GM12875 (cell line): ENCODE data around the gene CCNT2.

Experiments used
- H3K4me3 ChIP-seq: one replicate; pipeline ENCODE4 v1.5.1; 2011; ENCODE audit warnings: low read depth, low read length, control low read depth
- CTCF ChIP-seq: IDR thresholded peaks from 2 replicates; pipeline ENCODE4 v1.5.1; 2011; ENCODE audit warnings: low read depth, mild to moderate bottlenecking, control low read depth, inconsistent platforms, low read length, moderate library complexity, borderline replicate concordance; ENCODE audit not compliant: insufficient read depth

The CCNT2 gene

DNA sequence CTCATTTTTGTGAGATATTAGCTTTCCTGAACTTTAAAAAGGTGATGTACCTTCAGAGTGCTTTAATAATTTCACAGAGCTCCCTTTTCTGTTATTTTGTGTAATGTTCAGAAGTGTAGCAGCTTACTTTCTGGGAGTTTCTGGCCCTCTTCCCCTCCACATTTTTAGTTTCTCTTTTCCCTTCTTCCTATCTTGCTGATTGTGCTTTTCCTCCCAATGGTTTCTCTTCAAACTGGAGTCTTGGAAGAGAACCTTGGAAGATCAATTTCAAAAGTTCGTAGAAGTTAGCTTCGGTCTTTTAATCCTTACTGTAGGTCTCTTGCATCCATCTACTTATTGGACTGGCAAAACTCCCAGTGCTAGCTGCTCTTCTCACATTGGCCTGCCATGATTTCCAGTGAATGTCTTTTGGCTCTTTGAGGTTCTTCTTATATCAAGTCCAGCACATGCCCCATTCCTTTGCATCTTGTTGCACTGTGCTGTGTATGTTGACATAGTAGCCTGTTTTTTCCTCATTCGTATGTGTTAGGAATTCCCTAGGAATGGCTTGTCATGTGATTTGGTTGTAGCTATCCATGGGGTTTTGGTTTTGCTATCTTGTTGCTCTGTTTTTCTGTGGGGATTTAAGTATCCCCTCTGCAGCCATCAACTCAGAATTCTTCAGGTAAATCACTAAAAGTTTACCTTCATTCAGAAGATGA, 7.8 kb downstream of the CCNT2 start:
- no peak overlapping the region for H3K4me3 ChIP-seq
- no peak for TF ChIP-seq CTCF

DNA sequence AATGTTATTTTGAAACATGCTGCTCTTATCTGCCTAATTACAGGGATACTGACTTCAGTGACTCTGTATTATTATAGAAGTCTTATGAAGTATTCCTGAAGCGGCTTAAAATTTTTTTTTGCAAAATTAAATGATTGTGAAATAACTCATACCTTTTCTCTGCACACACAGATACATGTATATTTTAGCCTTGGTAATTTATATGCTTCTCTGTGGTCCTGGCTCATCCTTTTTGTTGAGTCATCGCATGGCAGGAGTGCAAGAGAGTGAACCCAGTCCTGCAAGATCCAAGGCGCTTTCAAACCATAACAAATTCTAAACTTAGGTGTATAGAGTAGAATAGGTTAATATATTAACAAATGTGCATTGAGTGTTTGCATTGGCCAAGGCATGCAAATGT, 8.6 kb downstream of the CCNT2 start:
- no peak overlapping the region for H3K4me3 ChIP-seq
- TF ChIP-seq CTCF, result no peak

GRCh38 chr2:134932864-134933526, 14.4 kb downstream of the CCNT2 start:
- H3K4me3 ChIP-seq, result no peak overlapping the region
- no peak for TF ChIP-seq CTCF

DNA sequence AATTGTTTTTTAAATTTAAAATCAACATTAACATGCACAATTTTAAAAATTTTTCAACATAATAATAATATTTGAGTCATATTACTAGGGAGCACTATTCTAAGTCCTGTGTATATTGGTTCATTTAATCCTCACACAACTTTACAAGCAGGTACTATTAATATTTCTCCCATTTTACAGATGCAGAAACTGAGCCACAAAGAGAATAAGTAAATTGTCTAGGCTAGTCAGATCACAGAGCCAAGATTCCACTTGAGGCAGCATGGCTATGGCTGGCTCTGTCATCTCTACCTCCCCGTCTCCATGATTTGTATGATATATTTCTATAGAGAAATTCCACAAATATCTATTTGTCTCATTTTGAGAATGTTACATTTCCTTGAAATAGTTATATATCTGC, 15.1 kb downstream of the CCNT2 start:
- no peak overlapping the region for H3K4me3 ChIP-seq
- no peak for TF ChIP-seq CTCF

DNA sequence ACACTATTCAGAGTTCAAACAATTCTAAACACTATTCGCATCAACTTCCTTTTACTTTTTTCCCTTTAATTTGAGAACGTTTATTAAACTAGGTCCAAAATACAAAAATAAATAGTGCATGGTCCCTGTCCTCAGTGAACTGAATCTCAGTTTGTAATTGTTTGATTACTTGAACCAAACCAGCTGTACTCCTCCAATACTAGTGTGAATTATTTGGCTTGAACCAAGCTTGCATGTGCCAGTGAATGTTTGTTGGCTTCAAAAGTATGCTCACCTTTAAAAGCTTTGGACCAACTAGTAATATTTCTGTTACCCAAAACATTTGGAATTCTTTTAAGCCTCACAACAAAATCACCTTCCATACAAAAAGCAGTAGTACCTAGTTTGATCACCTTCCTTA, 15.5 kb downstream of the CCNT2 start:
- H3K4me3 ChIP-seq, result no peak overlapping the region
- no peak for TF ChIP-seq CTCF

- no peak for TF ChIP-seq CTCF
- no peak overlapping the region for H3K4me3 ChIP-seq
Observed at GRCh38 chr2:134934641-134935040, 16.0 kb downstream of the CCNT2 start.

DNA sequence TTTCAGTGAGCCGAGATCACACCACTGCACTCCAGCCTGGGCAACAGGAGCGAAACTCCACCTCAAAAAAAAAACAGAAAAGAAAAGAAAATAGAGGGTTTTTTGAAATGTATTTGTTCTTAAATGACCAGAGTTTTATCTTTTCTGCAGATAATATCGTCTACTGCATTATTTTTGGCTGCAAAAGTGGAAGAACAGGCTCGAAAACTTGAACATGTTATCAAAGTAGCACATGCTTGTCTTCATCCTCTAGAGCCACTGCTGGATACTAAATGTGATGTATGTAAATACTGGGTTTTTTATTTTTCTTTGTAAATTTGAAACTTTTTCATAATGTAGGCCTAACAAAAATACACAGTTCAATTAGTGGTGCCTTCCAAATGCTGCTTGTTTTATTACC, 18.1 kb downstream of the CCNT2 start:
- no peak overlapping the region for H3K4me3 ChIP-seq
- TF ChIP-seq CTCF, result no peak
